ENCODE data around the gene IL13RA1.
A peak's percentile ranks its signal among the peaks of the same experiment; 100 is the strongest.
"Not testable (repeated sequence)": the region's sequence is repeated elsewhere in the genome, so short reads cannot be mapped to it uniquely, and the experiment has no call there.

IL13RA1 gene

GRCh38 chrX:118795528-118796280 is 68.3 kb downstream of the IL13RA1 start:
- DNase-seq, result no peak

- no peak for DNase-seq
Observed at GRCh38 chrX:118802857-118803256, 75.5 kb downstream of the IL13RA1 start.

- DNase-seq, result peak; percentile 37
Observed at GRCh38 chrX:118807151-118808017, 80.0 kb downstream of the IL13RA1 start.

GRCh38 chrX:118817257-118817656 is 89.9 kb downstream of the IL13RA1 start:
- not testable (repeated sequence) for DNase-seq

- peak; percentile 44 for DNase-seq
Observed at GRCh38 chrX:118823263-118824172, 96.1 kb downstream of the IL13RA1 start, which contains the start of gene ZCCHC12. TSS of gene ZCCHC12 (plus strand) at chrX:118823824. CDS start at chrX:118825245, 1,421 bp downstream.

GRCh38 chrX:118824173-118824730 is 96.8 kb downstream of the IL13RA1 start:
- no peak for DNase-seq

GRCh38 chrX:118825227-118825626 is 97.8 kb downstream of the IL13RA1 start:
- no peak for DNase-seq

GRCh38 chrX:118839334-118839958 is 112.0 kb downstream of the IL13RA1 start:
- no peak for DNase-seq
